Natural killer cell (primary cell): ENCODE data around the gene CXCL12. TPM values are rescaled to one million over a fixed set of nuclear protein-coding genes. Genes with fewer than 3 reads are reported as not detected.

ENCODE experiments used
- ATAC-seq, 3 donors: fragments of 150-1000 bp in 2 of 3; fragments of 200-7000 bp in 1 of 3; cut with Tn5 transposase; 1 replicate in 1 of 3; 2 replicates in 2 of 3; pipeline ENCODE4 v1.10.0; 2021; ENCODE audit warnings: mild to moderate bottlenecking in 2 of 3, moderate library complexity in 2 of 3
- DNase-seq, 2 donors: peaks; one replicate each; pipeline versions ENCODE4 v3.0.0 to v3.0.0-alpha.2; 2013 to 2021; ENCODE audit warnings: mixed read lengths in 1 of 2
- H3K27ac ChIP-seq: one replicate; pipeline ENCODE4 v1.5.1; 2013; ENCODE audit warnings: mild to moderate bottlenecking, low read length
- H3K27me3 ChIP-seq: one replicate; pipeline ENCODE4 v1.6.1; 2013; ENCODE audit warnings: low read length; ENCODE audit not compliant: control insufficient read depth, insufficient read depth
- H3K36me3 ChIP-seq: one replicate; pipeline ENCODE4 v1.6.1; 2013; ENCODE audit warnings: low read length; ENCODE audit not compliant: control insufficient read depth, insufficient read depth
- H3K4me1 ChIP-seq: one replicate; pipeline ENCODE4 v1.6.1; 2013; ENCODE audit warnings: low read length; ENCODE audit not compliant: control insufficient read depth, insufficient read depth
- H3K4me3 ChIP-seq: one replicate; pipeline ENCODE4 v1.5.1; 2013; ENCODE audit warnings: low read length
- H3K9me3 ChIP-seq: one replicate; pipeline ENCODE4 v1.6.1; 2013; ENCODE audit warnings: low read length; ENCODE audit not compliant: control insufficient read depth, insufficient read depth
- H3K27ac Mint-ChIP-seq, 2 donors: one replicate each; pipeline ENCODE4 v1.8.0; 2022; ENCODE audit warnings: mild to moderate bottlenecking in 2 of 2, mixed read lengths in 2 of 2, moderate library complexity in 1 of 2
- H3K27me3 Mint-ChIP-seq, 2 donors: one replicate each; pipeline ENCODE4 v1.8.0; 2022; ENCODE audit warnings: low read depth in 2 of 2, mixed read lengths in 2 of 2
- H3K36me3 Mint-ChIP-seq: one replicate; pipeline ENCODE4 v1.8.0; 2022; ENCODE audit warnings: mixed read lengths
- H3K4me1 Mint-ChIP-seq, 2 donors: one replicate each; pipeline ENCODE4 v1.8.0; 2022; ENCODE audit warnings: mixed read lengths in 2 of 2
- H3K4me3 Mint-ChIP-seq: one replicate; pipeline ENCODE4 v1.8.0; 2022; ENCODE audit warnings: mild to moderate bottlenecking, moderate library complexity, mixed read lengths
- H3K9me3 Mint-ChIP-seq, 2 donors: one replicate each; pipeline ENCODE4 v1.8.0; 2022; ENCODE audit warnings: mixed read lengths in 2 of 2
- CTCF ChIP-seq: fragments of 200-600 bp; IDR thresholded peaks from one replicate; pipeline ENCODE4 v1.8.0; 2022; ENCODE audit warnings: antibody characterized with exemption
- WGBS: methylation state at CpG from one replicate; pipeline ENCODE4 v1.1.7; 2013; ENCODE audit warnings: missing lambda C conversion rate; ENCODE audit not compliant: insufficient coverage; 5-methylcytosine and 5-hydroxymethylcytosine counted together
- intact Hi-C: fragments of 100-400 bp; cut with micrococcal nuclease; formaldehyde crosslinking; loops from one replicate; pipeline ENCODE4 v1.14.2; 2022
- total RNA-seq, 4 donors: library from RNA; stranded (reverse); fragments of 120-200 nt in 1 of 4; gene quantifications; one replicate each; pipeline versions ENCODE4 v1.2.3 to v1.2.4, GENCODE V29; 2013 to 2022

The CXCL12 gene
- total RNA-seq, 3 donors from 2014 or later (not counting 1 experiment from before 2014, with no cell fraction given): not detected

DNA sequence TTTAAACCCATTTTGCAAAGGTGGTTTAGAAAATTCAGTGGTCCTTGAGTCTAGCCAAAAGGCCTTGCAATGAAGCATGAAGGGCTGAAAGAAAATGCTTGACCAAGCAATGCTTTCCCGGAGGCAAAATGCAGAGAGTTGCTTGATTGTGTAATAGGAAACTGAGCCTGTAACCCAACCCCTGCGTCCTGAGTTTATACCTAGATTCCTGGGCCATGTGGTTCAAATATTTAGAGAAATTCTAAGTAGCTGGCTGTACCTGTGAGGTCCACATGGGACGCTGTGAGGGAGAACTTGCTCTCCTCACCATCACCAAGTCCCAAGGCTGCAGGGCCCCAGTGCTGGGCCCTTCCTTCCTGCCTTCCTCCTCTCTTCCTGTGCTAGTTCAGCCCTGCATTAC lies 45.7 kb downstream of the CXCL12 start:
- Mint-ChIP-seq H3K9me3 (no peaks in the 10 kb centered on the region), H3K27me3 (peaks cover 7 to 12% of the 10 kb centered on the region in 2 donors), H3K27ac (no peak overlapping the region), H3K4me3 (no peak overlapping the region), H3K4me1 (no peaks in the 10 kb centered on the region), H3K36me3 (no peaks in the 10 kb centered on the region)
- WGBS: 87% methylated on average over 3 of the region's 3 CpGs
- ATAC-seq: no peak
- no peak for DNase-seq
- H3K4me3 ChIP-seq: no peak overlapping the region
- no peaks in the 10 kb centered on the region for H3K4me1 ChIP-seq
- no peak for TF ChIP-seq CTCF
- no peaks in the 10 kb centered on the region for H3K36me3 ChIP-seq
- H3K27ac ChIP-seq: no peak overlapping the region
- no peaks in the 10 kb centered on the region for H3K9me3 ChIP-seq
- intact Hi-C loops: no loop called here
- H3K27me3 ChIP-seq: no peaks in the 10 kb centered on the region

GRCh38 chr10:44337081-44337480 lies 47.8 kb downstream of the CXCL12 start:
- H3K9me3 Mint-ChIP-seq: no peaks in the 10 kb centered on the region
- ATAC-seq: no peak
- TF ChIP-seq CTCF: no peak
- H3K27me3 Mint-ChIP-seq: peaks cover 6 to 9% of the 10 kb centered on the region in 2 donors
- intact Hi-C loops: no loop called here
- Histone ChIP-seq H3K4me1 (no peaks in the 10 kb centered on the region), H3K36me3 (no peaks in the 10 kb centered on the region), H3K27ac (no peak overlapping the region), H3K4me3 (no peak overlapping the region), H3K9me3 (no peaks in the 10 kb centered on the region), H3K27me3 (no peaks in the 10 kb centered on the region)
- no peaks in the 10 kb centered on the region for H3K36me3 Mint-ChIP-seq
- H3K4me3 Mint-ChIP-seq: no peak overlapping the region
- H3K27ac Mint-ChIP-seq: no peak overlapping the region
- no peaks in the 10 kb centered on the region for H3K4me1 Mint-ChIP-seq
- WGBS: 92% methylated on average over 4 of the region's 4 CpGs
- no peak for DNase-seq

GRCh38 chr10:44335330-44336021 lies 49.4 kb downstream of the CXCL12 start:
- H3K4me3 ChIP-seq: no peak overlapping the region
- no peak for DNase-seq
- Mint-ChIP-seq H3K27me3 (peaks cover 6 to 9% of the 10 kb centered on the region in 2 donors), H3K36me3 (no peaks in the 10 kb centered on the region), H3K9me3 (no peaks in the 10 kb centered on the region), H3K27ac (no peak overlapping the region), H3K4me3 (no peak overlapping the region), H3K4me1 (no peaks in the 10 kb centered on the region)
- ATAC-seq: no peak
- H3K27me3 ChIP-seq: no peaks in the 10 kb centered on the region
- H3K9me3 ChIP-seq: no peaks in the 10 kb centered on the region
- H3K27ac ChIP-seq: no peak overlapping the region
- WGBS: 84% methylated on average over 9 of the region's 9 CpGs
- intact Hi-C loops: no loop called here
- H3K4me1 ChIP-seq: no peaks in the 10 kb centered on the region
- no peak for TF ChIP-seq CTCF
- no peaks in the 10 kb centered on the region for H3K36me3 ChIP-seq
